Esophagus squamous epithelium (tissue), 5 donors: ENCODE results near the gene ARMS2. TPM values are rescaled to one million over a fixed set of nuclear protein-coding genes. Genes with fewer than 3 reads are reported as not detected.

Experiments used
- DNase-seq: peaks from one replicate; lab custom pipeline; 2025; lab: John Stamatoyannopoulos, UW
- H3K27ac ChIP-seq, 4 donors: fragments of 200-600 bp; sonication (generic); one replicate each; pipeline ENCODE4 v1.5.1; 2016 to 2019; ENCODE audit warnings: mild to moderate bottlenecking in 1 of 4
- H3K27me3 ChIP-seq, 4 donors: fragments of 200-600 bp; sonication (generic); 1 replicate in 3 of 4; 2 replicates in 1 of 4; pipeline versions ENCODE4 v1.5.1 to v1.6.0; 2017 to 2021; ENCODE audit warnings: antibody characterized with exemption in 1 of 4
- H3K36me3 ChIP-seq, 3 donors: fragments of 200-600 bp; sonication (generic); one replicate each; pipeline ENCODE4 v1.5.1; 2016 to 2019
- H3K4me1 ChIP-seq, 3 donors: fragments of 200-600 bp; sonication (generic); one replicate each; pipeline ENCODE4 v1.5.1; 2017 to 2019
- H3K4me3 ChIP-seq, 4 donors: fragments of 200-600 bp; sonication (generic); 1 replicate in 3 of 4; 2 replicates in 1 of 4; pipeline ENCODE4 v1.5.1; 2016 to 2019; ENCODE audit warnings: mild to moderate bottlenecking in 2 of 4, moderate library complexity in 1 of 4
- H3K9me3 ChIP-seq, 3 donors: fragments of 200-600 bp; sonication (generic); one replicate each; pipeline ENCODE4 v1.5.1; 2016 to 2019
- POLR2A ChIP-seq, 4 donors: fragments of 450-650 bp; IDR thresholded peaks; one replicate each; pipeline ENCODE4 v1.6.1; 2017; ENCODE audit warnings: antibody characterized with exemption in 4 of 4, mild to moderate bottlenecking in 4 of 4, moderate library complexity in 3 of 4
- WGBS, 2 donors: methylation state at CpG; one replicate each; pipeline ENCODE4 v1.1.5; 2018; 5-methylcytosine and 5-hydroxymethylcytosine counted together
- intact Hi-C: fragments of 100-400 bp; cut with DNase I; formaldehyde crosslinking; loops from one replicate; pipeline ENCODE4 v1.15.0; 2022
- total RNA-seq, 4 donors: library from RNA; depleted of rRNA; stranded (reverse); fragments of >200 nt; gene quantifications; one replicate each; pipeline ENCODE4 v1.1.0, GENCODE V29; 2016
- TF ChIP-seq, protein P1 (sequence below), 6 experiments: fragments of 450-650 bp in 4 of 6; fragments of 200-600 bp in 2 of 6; sonication (generic) in 2 of 6; IDR thresholded peaks; one replicate each; pipeline ENCODE4 v1.5.1; 2016 to 2019; ENCODE audit warnings: antibody characterized with exemption in 6 of 6, mild to moderate bottlenecking in 4 of 6, moderate library complexity in 4 of 6
- donor health status: DM: yes; HTN: yes; CAD: no.

The ARMS2 gene
- total RNA-seq, 4 donors from 2014 or later, result not detected

DNA sequence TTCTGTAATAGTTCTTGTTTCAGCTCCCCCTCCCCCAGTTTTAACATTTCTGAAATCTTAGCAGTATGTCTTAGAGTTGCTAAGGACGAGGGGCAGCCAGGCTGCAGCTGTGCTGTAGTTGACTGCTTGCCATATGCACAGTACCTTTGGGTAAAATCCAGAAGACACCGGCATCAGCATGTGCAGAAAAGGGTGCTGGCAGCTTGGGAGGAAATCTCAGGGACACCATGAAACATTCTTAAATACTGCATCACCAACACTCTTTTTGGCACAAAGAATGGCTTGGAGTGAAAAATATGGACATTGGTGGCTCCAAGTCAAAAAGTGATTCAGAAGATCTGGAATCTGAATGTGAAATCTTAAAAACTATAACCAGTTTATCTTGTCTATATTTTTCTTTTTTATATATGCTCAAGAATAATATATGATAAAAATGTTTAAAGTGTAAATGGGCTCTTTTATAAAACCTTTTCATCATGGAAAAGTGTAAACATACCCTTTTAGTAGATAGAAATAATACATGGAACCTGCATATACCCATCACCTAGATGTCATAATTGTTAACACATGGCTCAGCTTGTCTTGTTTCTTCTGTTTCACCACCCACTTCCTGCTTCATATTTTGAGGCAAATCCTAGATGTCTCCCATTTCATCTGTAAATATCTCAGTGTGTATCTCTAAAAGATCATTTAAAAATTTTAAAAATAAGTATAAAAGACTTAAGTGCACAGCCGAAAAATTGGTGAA is 34.4 kb upstream of the ARMS2 start:
- peaks cover 0 to 95% (median 2%) of the 10 kb centered on the region in 3 donors for H3K36me3 ChIP-seq
- no peak overlapping the region for H3K4me3 ChIP-seq
- no peaks in the 10 kb centered on the region for H3K9me3 ChIP-seq
- peaks cover 0 to 23% (median 4%) of the 10 kb centered on the region in 3 donors for H3K4me1 ChIP-seq
- peak overlapping the region in 1 of 4 donors; percentile 42 for H3K27ac ChIP-seq
- no peak for DNase-seq
- intact Hi-C loops, result no loop called here
- no peaks in the 10 kb centered on the region for H3K27me3 ChIP-seq
- 42 to 44% methylated on average over 3 of the region's 3 CpGs for WGBS, 2 donors
- TF ChIP-seq, protein P1, sequence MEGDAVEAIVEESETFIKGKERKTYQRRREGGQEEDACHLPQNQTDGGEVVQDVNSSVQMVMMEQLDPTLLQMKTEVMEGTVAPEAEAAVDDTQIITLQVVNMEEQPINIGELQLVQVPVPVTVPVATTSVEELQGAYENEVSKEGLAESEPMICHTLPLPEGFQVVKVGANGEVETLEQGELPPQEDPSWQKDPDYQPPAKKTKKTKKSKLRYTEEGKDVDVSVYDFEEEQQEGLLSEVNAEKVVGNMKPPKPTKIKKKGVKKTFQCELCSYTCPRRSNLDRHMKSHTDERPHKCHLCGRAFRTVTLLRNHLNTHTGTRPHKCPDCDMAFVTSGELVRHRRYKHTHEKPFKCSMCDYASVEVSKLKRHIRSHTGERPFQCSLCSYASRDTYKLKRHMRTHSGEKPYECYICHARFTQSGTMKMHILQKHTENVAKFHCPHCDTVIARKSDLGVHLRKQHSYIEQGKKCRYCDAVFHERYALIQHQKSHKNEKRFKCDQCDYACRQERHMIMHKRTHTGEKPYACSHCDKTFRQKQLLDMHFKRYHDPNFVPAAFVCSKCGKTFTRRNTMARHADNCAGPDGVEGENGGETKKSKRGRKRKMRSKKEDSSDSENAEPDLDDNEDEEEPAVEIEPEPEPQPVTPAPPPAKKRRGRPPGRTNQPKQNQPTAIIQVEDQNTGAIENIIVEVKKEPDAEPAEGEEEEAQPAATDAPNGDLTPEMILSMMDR (IDR thresholded peaks at IDR 0.05), result no peak
- no peak for TF ChIP-seq POLR2A (IDR thresholded peaks at IDR 0.05)

DNA sequence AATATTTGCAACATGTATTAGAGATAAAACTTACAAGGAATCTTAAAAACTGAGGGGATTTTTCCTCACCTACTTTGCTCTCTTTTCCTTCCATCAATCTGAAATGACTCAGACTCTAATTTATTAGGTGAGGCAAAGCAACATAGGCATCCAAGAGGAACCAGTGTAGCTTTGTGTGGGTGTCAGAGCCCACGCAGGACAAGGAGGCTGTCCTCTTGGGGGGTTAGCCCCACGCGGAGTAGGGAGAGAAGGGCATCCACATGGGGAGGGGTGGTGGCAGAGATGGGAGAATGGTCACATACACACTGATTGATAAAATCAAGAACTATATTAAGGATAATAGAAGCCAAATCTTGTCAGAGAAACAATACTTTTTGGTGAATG is 33.8 kb upstream of the ARMS2 start:
- intact Hi-C loops, result no loop called here
- Histone ChIP-seq H3K27me3 (no peaks in the 10 kb centered on the region), H3K4me1 (peaks cover 0 to 23% (median 4%) of the 10 kb centered on the region in 3 donors), H3K27ac (peak overlapping the region in 1 of 4 donors; percentile 42), H3K9me3 (no peaks in the 10 kb centered on the region), H3K36me3 (peaks cover 0 to 95% (median 0%) of the 10 kb centered on the region in 3 donors), H3K4me3 (no peak overlapping the region)
- no peak for TF ChIP-seq POLR2A (IDR thresholded peaks at IDR 0.05)
- TF ChIP-seq, protein P1 (IDR thresholded peaks at IDR 0.05), result no peak
- DNase-seq, result no peak
- 46 to 66% methylated on average over 3 of the region's 3 CpGs for WGBS, 2 donors

DNA sequence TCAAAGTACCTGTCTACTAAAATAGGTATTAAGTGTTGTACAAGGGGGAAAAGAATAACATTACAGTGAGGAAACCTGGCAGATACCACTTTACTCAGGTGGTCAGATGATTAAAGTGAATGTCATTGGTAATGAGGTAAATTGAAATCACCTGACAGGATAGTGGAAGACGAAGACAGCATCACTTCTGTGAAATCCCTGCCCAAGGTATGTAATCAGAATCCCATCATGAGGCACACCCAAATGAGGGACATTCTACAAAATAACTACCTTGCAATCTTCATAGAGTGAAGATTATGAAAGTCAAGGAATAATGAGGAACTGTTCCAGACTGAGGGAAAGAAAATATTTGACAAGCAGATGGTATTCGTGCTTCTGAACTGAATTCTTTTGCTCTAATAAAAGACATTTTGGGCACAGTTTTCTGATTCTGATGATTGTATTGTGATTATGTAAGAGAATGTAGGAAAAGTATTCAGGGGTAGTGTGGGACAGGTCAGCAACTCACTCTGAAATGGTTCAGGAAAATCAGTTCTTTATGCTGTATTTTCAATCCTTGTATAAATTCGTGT is 33.3 kb upstream of the ARMS2 start:
- intact Hi-C loops, result no loop called here
- no peaks in the 10 kb centered on the region for H3K9me3 ChIP-seq
- DNase-seq, result no peak
- peaks cover 0 to 95% (median 0%) of the 10 kb centered on the region in 3 donors for H3K36me3 ChIP-seq
- peak overlapping the region in 1 of 4 donors; percentile 19 for H3K27ac ChIP-seq
- H3K27me3 ChIP-seq, result no peaks in the 10 kb centered on the region
- H3K4me3 ChIP-seq, result no peak overlapping the region
- 59 to 66% methylated on average over 3 of the region's 3 CpGs for WGBS, 2 donors
- H3K4me1 ChIP-seq, result peaks cover 0 to 23% (median 4%) of the 10 kb centered on the region in 3 donors
- TF ChIP-seq, protein P1 (IDR thresholded peaks at IDR 0.05), result no peak
- no peak for TF ChIP-seq POLR2A (IDR thresholded peaks at IDR 0.05)

GRCh38 chr10:122421742-122422141 is 32.7 kb upstream of the ARMS2 start:
- no peak for TF ChIP-seq POLR2A (IDR thresholded peaks at IDR 0.05)
- TF ChIP-seq, protein P1 (IDR thresholded peaks at IDR 0.05), result no peak
- peak overlapping the region in 1 of 4 donors; percentile 19 for H3K27ac ChIP-seq
- DNase-seq, result no peak
- H3K4me3 ChIP-seq, result no peak overlapping the region
- no peaks in the 10 kb centered on the region for H3K9me3 ChIP-seq
- peaks cover 0 to 23% (median 4%) of the 10 kb centered on the region in 3 donors for H3K4me1 ChIP-seq
- peaks cover 0 to 95% (median 0%) of the 10 kb centered on the region in 3 donors for H3K36me3 ChIP-seq
- intact Hi-C loops, result no loop called here
- no peaks in the 10 kb centered on the region for H3K27me3 ChIP-seq
